Astrocyte of the spinal cord (primary cell): ENCODE data around the gene TACR2.

Source experiments
- DNase-seq: peaks from one replicate; pipeline ENCODE4 v3.0.0; 2011; ENCODE audit warnings: low read depth, low spot score
- H3K4me3 ChIP-seq: 2 replicates; pipeline ENCODE4 v1.5.1; 2011; ENCODE audit warnings: low read depth, mild to moderate bottlenecking, low read length, moderate library complexity
- CTCF ChIP-seq: IDR thresholded peaks from 2 replicates; pipeline ENCODE4 v1.5.1; 2012; ENCODE audit warnings: low read depth, mild to moderate bottlenecking, low read length, inconsistent platforms
- in situ Hi-C: cut with HindIII; loops from 2 replicates; pipeline ENCODE4 v1.10.0; 2017; ENCODE audit warnings: low sequenced_read_pairs

TACR2 gene

GRCh38 chr10:69414036-69415018, 2.4 kb downstream of the TACR2 start:
- in situ Hi-C loops: no loop called here
- TF ChIP-seq CTCF: no peak
- no peak for DNase-seq
- no peak overlapping the region for H3K4me3 ChIP-seq

- TF ChIP-seq CTCF: peak; percentile 75
- H3K4me3 ChIP-seq: no peak overlapping the region
- DNase-seq: peak; percentile 60
- in situ Hi-C loops: no loop called here
These were observed 3.4 kb downstream of the TACR2 start for GRCh38 chr10:69413221-69413865.

- no peak overlapping the region for H3K4me3 ChIP-seq
- DNase-seq: no peak
- in situ Hi-C loops: no loop called here
- no peak for TF ChIP-seq CTCF
These were observed 4.4 kb downstream of the TACR2 start for GRCh38 chr10:69412232-69412790.

DNA sequence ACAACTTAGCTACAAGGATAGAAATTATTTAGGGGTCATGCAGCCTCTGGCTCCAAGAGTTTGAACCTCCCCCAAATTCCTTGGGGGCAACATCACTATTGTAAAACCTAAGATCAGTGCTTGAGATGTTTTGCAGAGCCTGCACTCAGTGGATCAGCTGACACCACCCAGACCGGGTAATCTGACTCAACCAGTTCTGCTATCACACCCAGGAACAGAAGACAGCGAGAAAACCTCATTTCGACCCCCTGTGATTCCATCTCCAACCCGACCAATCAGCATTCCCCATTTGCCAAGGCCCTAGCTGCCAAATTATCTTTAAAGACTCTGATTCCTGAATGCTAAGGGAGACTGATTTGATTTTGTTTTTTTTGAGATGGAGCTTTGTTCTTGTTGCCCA, 5.2 kb downstream of the TACR2 start:
- no peak overlapping the region for H3K4me3 ChIP-seq
- in situ Hi-C loops: no loop called here
- TF ChIP-seq CTCF: no peak
- DNase-seq: no peak

DNA sequence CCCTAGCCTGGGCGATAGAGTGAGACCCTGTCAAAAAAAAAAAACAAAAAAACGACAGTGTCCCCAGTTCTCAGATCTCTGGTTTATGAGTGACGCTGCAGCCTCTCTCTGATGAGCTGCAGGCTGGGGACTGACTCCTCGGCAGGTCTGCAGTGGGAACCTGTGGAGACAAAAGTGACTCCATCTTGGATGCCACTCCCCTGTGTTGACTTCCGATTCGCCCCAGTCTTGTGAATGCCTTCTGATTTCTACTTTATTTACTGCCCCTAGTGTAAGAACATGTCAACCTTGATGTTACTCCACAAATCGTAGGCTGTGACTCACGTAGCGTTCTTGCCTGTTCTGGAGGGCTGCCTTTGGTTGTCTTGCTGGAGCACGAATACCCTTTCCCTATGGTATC, 6.2 kb downstream of the TACR2 start:
- in situ Hi-C loops: no loop called here
- no peak overlapping the region for H3K4me3 ChIP-seq
- DNase-seq: no peak
- TF ChIP-seq CTCF: no peak

DNA sequence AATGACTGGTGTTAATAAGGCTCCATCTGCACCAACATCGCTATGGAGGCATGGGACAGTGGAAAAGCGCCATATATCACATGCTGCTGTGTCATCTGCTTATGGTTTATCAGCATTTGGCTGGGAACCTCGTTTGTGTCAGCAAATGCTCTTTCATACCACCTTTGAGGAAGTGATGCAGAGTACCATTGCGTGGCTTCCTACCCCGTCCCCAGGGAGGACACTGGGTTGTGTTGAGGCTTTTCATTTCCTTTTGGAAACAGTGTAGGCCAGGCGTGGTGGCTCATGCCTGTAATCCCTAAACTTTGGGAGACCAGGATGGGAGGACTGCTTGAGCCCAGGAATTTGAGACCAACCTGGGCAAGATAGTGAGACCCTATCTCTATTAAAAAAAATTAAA, 6.8 kb downstream of the TACR2 start:
- no peak overlapping the region for H3K4me3 ChIP-seq
- in situ Hi-C loops: no loop called here
- DNase-seq: no peak
- no peak for TF ChIP-seq CTCF
